Measurements from ENCODE around the gene SP4. TPM values are rescaled to one million over a fixed set of nuclear protein-coding genes. Genes with fewer than 3 reads are reported as not detected.

The SP4 gene
- total and polyA plus RNA-seq, 2 experiments from 2014 or later, result 11.9 to 41.6 TPM

- TF ChIP-seq, protein P1, sequence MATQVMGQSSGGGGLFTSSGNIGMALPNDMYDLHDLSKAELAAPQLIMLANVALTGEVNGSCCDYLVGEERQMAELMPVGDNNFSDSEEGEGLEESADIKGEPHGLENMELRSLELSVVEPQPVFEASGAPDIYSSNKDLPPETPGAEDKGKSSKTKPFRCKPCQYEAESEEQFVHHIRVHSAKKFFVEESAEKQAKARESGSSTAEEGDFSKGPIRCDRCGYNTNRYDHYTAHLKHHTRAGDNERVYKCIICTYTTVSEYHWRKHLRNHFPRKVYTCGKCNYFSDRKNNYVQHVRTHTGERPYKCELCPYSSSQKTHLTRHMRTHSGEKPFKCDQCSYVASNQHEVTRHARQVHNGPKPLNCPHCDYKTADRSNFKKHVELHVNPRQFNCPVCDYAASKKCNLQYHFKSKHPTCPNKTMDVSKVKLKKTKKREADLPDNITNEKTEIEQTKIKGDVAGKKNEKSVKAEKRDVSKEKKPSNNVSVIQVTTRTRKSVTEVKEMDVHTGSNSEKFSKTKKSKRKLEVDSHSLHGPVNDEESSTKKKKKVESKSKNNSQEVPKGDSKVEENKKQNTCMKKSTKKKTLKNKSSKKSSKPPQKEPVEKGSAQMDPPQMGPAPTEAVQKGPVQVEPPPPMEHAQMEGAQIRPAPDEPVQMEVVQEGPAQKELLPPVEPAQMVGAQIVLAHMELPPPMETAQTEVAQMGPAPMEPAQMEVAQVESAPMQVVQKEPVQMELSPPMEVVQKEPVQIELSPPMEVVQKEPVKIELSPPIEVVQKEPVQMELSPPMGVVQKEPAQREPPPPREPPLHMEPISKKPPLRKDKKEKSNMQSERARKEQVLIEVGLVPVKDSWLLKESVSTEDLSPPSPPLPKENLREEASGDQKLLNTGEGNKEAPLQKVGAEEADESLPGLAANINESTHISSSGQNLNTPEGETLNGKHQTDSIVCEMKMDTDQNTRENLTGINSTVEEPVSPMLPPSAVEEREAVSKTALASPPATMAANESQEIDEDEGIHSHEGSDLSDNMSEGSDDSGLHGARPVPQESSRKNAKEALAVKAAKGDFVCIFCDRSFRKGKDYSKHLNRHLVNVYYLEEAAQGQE (IDR thresholded peaks at IDR 0.05; ENCODE audit: unreplicated experiment), result no peak
- no peak for TF ChIP-seq JUNB (IDR thresholded peaks at IDR 0.05; ENCODE audit: unreplicated experiment)
- no peak for TF ChIP-seq ETS1 (IDR thresholded peaks at IDR 0.05)
- TF ChIP-seq STAT1 (IDR thresholded peaks at IDR 0.05; ENCODE audit: unreplicated experiment), result no peak
Observed at GRCh38 chr7:21548491-21548890, 120.6 kb downstream of the SP4 start (continued).

GRCh38 chr7:21550076-21550475 is 122.2 kb downstream of the SP4 start:
- no peaks in the 10 kb centered on the region for H3K9me3 Mint-ChIP-seq
- Histone ChIP-seq H3K9me2 (ENCODE audit: insufficient read depth) (no peaks in the 10 kb centered on the region), H3K4me2 (no peak overlapping the region), H2AFZ (no peak overlapping the region), H3K79me2 (replicated peaks; ENCODE audit: insufficient read depth) (no peaks in the 10 kb centered on the region), H3K27me3 (ENCODE audit: insufficient read depth) (peaks cover 2% of the 10 kb centered on the region; the same call in 1 of the 2 replicates), H3F3A (replicated peaks; ENCODE audit: low read depth) (0 out of 2 replicates have a peak, but pooled peaks cover 7% of the 10 kb centered on the region), H3K4me1 (ENCODE audit: insufficient read depth) (peaks cover 25% of the 10 kb centered on the region), H3K4me3 (no peak overlapping the region), H3K36me3 (ENCODE audit: insufficient read depth) (no peaks in the 10 kb centered on the region), H3K27ac (ENCODE audit: low read depth) (no peak overlapping the region), H4K20me1 (replicated peaks; ENCODE audit: insufficient read depth) (no peaks in the 10 kb centered on the region)
- no peak overlapping the region for H3K4me3 Mint-ChIP-seq
- no peak for DNase-seq (ENCODE audit: low spot score)
- no peak for TF ChIP-seq EZH2phosphoT487 (IDR thresholded peaks at IDR 0.05; ENCODE audit: unreplicated experiment)
- TF ChIP-seq CTCF (conservative IDR thresholded peaks at IDR 0.05; ENCODE audit: low read depth in 2 of 2), result no peak
- TF ChIP-seq ETS1 (IDR thresholded peaks at IDR 0.05), result no peak
- TF ChIP-seq EZH2 (IDR thresholded peaks at IDR 0.05; ENCODE audit: low read depth, unreplicated experiment), result no peak
- TF ChIP-seq CREB1 (CRISPR knock-in tag; IDR thresholded peaks at IDR 0.05; ENCODE audit: low read depth), result no peak
- TF ChIP-seq ZNF331 (CRISPR knock-in tag; IDR thresholded peaks at IDR 0.05; ENCODE audit: low read depth), result no peak
- no peak for TF ChIP-seq NANOG (IDR thresholded peaks at IDR 0.05; ENCODE audit: borderline replicate concordance)
- no peak for TF ChIP-seq ZNF114 (CRISPR knock-in tag; IDR thresholded peaks at IDR 0.05)
- TF ChIP-seq, protein P1 (IDR thresholded peaks at IDR 0.05; ENCODE audit: unreplicated experiment), result no peak
- TF ChIP-seq JUNB (IDR thresholded peaks at IDR 0.05; ENCODE audit: unreplicated experiment), result no peak
- H3K27me3 Mint-ChIP-seq (ENCODE audit: insufficient read depth, low read depth, poor library complexity), result peaks cover 4% of the 10 kb centered on the region
- no peak overlapping the region for H3K27ac Mint-ChIP-seq
- no peak for ATAC-seq
- H3K4me1 Mint-ChIP-seq, result peaks cover 32% of the 10 kb centered on the region
- H3K36me3 Mint-ChIP-seq (ENCODE audit: low read depth), result no peaks in the 10 kb centered on the region
